COLO668 (cell line): ENCODE results near the gene FKBP15.
"Not testable (repeated sequence)": the region's sequence is repeated elsewhere in the genome, so short reads cannot be mapped to it uniquely, and the experiment has no call there.

Experiments used
- DNase-seq: peaks from one replicate; lab custom pipeline; 2025; ENCODE audit not compliant: unreplicated experiment; lab: John Stamatoyannopoulos, UW

Gene FKBP15

DNA sequence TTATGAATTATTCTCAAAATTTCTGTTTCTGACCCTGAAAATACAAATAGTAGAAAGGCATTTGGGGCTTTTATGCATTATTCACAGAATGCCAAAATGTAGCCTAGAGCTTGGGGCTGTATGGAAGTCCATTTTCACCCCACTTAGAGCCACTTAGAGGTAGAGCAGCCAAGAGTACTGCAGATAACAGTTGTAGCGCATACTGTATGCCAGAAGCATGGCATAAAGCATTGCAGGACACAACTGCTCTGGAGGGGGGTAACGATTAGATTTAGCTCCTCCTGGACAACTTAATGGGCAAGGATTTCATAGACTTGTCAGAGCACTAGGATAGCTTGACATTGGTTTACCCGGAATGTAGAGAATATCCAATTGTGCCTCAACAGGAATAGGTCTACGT lies 15.9 kb upstream of the FKBP15 start:
- DNase-seq = no peak

DNA sequence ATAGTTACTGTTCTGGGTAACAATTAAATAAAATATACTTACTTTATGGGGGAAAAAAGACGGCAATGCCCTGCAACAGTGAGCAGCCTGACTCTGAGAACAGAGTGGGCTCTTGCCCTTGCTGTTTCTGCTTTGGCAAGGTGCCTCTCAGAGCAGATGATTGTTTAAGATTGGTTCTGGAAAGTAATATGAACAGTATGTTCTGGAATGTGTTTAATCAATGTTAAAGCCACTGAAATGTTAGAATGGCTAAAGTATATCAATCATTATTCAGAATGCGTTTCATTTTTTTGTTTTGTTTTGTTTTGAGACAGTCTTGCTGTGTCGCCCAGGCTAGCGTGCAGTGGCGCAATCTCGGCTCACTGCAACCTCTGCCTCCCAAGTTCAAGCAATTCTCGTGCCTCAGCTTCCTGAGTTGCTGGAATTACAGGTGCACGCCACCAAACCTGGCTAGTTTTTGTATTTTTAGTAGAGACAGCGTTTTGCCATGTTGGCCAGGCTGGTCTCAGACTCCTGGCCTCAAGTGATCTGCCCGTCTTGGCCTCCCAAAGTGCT lies 14.7 kb upstream of the FKBP15 start:
- not testable (repeated sequence) for DNase-seq

- DNase-seq = no peak
Observed at GRCh38 chr9:113231701-113232100, 10.6 kb upstream of the FKBP15 start.

- DNase-seq = no peak
Observed at GRCh38 chr9:113228130-113228665, 7.1 kb upstream of the FKBP15 start.

DNA sequence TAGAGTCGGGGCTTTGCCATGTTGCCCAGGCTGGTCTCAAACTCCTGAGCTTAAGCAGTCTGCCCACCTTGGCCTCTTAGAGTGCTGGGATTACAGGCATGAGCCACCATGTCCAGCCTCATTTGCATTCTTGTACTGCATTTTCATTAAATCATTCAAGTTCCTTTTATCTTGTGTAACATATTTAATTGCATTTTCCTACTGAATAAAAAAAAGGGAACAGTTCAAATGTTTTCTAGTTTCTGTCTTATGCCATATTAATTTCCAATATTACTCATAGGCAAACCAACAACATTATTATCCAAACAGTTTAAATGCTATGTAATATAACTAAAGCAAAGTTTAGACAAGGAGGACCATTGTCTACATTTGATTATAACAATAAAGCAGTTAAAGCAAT lies 6.4 kb upstream of the FKBP15 start:
- DNase-seq = no peak

DNA sequence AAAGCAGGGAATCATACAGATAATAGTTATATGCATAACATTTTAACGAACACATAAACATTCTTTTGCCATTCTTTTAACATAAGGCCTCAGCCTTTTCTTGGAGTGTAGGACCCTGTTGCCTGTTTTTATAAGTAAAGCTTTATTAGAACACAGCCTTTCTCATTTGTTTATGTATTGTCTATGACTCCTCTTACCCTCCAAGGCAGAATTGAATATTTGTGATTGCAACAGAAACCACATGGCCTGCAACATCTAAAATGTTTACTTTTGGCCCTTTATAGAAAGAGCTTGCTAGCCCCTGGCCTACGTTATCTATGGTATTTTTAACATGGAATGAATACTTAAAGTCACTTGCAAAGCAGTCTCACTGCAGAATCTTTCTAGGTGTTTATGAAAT lies 2.9 kb upstream of the FKBP15 start:
- DNase-seq = no peak

DNA sequence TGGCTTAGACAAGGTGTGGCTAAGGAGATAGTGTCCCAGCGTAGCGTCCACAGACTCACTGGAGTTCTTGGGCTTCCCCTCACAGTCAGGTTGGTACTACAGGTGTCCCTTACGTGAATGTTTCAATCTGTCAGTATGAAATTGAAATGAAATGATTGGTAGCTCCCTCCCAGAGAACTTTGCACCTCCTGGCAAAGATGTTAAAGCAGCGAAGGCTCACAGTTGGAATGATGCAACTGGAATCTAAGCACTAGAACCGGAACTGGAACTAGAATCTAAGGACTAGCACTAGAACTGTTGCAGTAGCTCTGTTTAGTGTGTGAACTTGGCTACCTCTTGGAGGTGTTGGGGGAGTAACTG lies 1.4 kb upstream of the FKBP15 start:
- DNase-seq = no peak

DNA sequence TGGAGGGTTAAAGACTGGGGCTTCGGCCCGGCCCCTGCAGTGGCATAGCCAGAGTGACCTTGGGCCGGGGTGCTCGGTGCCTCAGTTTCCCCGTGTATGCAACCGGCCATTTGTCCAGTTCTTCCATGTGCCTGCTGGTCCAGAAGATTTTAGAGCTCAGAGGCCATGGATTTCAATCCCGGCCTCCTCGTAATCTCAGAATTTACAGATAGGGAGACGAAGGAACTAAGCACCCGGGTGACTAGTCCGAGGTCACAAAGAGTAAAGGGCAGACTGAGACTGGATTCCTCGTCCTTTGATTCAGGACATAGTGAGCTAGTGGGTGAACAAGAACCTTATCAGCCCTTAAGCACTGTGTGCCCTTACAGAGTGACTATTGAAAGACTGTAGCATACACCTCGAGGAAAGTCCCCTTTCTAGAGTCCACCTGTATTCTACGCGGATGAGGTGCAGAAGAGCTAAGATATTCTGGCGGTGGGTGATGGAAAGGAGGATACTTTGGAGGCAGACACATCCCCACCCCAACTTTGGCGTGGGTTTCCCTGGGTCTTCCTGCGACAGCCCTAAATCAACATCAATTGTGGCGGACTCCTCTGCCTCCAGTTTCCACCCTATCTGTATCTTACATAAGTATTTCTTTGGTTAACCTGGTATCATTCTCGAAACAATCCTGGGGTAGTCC lies 864 bp upstream of the FKBP15 start:
- no peak for DNase-seq

- no peak for DNase-seq
Observed at GRCh38 chr9:113220467-113221002, 542 bp downstream of the FKBP15 start.

DNA sequence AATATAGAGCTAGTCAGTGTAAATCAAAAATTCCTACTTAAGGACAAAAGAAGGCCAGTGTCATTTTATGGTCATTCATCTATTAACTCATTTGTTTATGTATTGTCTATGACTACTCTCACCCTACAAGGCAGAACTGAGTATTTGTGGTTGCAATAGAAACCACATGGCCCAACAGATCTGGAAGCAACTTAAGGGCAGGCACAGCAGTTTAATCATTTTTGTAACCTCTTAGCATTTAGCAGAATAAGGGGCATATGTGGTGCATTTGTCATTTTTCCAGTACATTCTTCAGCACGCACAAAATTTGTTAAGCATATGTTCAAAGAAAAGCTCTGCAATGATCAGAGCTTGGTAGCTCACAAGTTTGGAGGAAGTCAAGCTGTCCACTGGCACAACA lies 1.1 kb downstream of the FKBP15 start:
- no peak for DNase-seq

DNA sequence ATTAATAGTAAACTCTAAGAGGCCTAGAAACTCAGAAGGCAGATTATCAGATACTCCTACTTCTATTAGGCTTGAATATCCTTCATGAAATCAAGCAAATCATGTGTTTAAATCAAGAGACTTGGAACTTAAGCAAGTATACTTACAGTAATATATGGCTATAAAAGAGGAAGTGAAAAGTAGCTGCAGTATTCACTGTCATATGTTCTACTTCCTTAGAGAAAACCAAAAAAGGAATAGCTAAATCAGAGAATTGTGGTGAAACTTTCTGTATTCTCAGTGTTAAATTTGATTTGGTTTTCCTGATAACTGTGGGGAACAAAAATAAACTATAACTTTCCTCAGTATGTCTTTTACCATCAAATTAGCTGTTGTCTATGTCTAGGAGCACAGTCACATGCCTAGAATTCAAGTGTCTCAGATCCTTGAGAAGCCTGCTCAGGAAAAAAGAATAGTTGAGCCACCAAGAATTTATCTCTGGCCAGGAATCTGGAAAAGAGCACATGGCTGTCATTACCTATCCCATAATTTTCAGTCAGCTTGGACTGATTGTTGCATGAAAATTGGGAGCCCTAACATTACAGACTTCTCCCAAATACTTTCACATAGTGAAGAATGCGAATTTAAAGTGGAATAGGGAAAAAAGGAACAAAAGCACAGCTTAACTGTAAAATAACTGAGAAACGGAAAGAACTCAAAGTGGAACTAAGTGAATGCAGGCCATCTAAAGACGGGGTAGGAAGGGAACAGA lies 1.7 kb downstream of the FKBP15 start:
- no peak for DNase-seq

GRCh38 chr9:113216406-113216805 lies 4.7 kb downstream of the FKBP15 start:
- no peak for DNase-seq

GRCh38 chr9:113215132-113215531 lies 5.9 kb downstream of the FKBP15 start:
- DNase-seq = no peak

DNA sequence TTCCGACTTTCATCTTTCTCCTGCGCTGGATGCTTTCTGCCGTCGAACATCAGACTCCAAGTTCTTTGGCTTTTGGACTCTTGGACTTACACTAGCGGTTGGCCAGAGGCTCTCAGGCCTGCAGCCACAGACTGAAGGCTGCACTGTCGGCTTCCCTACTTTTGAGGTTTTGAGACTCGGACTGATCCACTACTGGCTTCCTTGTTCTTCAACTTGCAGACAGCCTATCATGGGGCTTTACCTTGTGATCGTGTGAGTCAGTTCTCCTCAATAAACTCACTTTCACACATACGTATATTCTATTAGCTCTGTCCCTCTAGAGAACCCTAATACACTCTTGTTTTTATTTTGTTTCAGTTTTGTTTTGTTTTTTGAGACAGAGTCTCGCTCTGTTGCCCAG lies 10.3 kb downstream of the FKBP15 start:
- no peak for DNase-seq

GRCh38 chr9:113205861-113206260 lies 15.2 kb downstream of the FKBP15 start:
- no peak for DNase-seq

GRCh38 chr9:113205432-113205831 lies 15.6 kb downstream of the FKBP15 start:
- DNase-seq = no peak

GRCh38 chr9:113199683-113200329 lies 21.3 kb downstream of the FKBP15 start:
- DNase-seq = no peak

DNA sequence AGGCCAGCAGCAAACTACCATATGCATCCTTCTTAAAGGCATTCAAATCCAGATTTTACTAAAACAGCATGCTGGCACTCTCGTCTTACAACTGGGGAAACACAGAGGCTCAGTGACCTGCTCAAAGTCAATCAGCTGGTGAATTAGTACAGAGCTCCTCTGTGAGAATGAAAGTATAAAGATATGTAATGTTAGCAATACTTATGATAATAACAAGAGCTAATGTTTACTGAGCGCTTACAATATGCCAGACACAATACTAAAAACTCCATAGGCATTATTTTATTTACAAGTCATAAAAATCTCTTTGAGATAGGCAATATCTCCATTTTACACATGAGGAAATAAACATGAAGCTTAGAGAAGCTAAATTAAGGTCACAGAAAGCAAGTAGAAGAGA lies 28.6 kb downstream of the FKBP15 start:
- DNase-seq = no peak

- no peak for DNase-seq
Observed at GRCh38 chr9:113187929-113188595, 33.0 kb downstream of the FKBP15 start.

DNA sequence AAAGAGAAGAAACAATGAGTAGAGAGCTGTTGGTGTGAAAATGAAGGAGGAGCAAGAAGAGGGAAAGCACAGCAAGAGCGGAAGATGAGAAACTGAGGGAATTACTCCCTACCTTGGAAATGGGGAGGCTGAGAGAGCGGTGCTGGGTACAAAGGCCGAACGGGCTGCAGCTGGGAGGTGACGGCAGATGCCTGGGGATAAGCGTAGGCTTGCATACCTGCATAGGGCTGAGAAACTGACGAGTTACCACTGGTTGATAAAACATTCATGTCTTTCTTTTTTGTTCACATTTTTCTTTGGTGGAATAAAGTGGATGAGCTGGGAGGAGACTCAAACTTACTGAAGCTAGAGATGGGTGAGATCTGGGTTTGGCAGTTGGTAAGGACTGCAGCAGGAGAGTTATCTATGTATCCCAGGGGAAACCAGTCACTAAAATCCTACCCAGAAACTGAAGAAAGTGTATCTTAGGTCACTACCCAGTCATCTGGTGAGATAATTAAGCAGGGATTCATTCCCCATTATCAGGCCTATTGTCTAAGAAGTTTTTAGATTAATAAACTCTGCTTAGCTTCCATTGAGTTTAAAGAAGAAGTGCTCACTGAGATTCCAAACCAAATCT lies 34.8 kb downstream of the FKBP15 start:
- DNase-seq = no peak

DNA sequence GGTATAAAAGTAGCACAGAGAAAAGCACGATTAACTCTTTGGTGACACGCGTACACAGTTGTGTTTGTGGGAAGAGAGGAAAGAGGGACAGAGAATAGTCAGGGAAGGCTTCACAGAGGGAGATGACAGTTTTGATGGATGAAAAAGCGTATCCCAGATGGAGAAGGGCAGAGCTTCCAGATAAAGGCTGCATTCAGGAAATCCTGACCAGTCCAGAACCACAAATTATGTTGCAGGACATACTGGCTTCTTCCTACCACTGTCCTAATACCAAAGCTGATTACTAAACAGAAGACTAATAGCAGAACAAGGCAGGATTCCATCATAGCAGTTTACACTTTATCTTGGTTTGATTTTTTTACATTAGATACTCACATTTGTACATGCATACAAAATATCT lies 35.8 kb downstream of the FKBP15 start:
- no peak for DNase-seq
